Skeletal muscle satellite cell (primary cell): Measurements from ENCODE around the gene SLC9A5.
A peak's percentile ranks its signal among the peaks of the same experiment; 100 is the strongest.

ENCODE experiments used
- H3K27me3 ChIP-seq: 2 replicates; pipeline ENCODE4 v1.7.0; 2013; ENCODE audit warnings: low read length; ENCODE audit not compliant: control insufficient read depth, insufficient read depth
- H3K36me3 ChIP-seq: 2 replicates; pipeline ENCODE4 v1.7.0; 2013; ENCODE audit warnings: mild to moderate bottlenecking, control low read depth, low read length; ENCODE audit not compliant: insufficient read depth
- H3K4me1 ChIP-seq: 2 replicates; pipeline ENCODE4 v1.7.0; 2013; ENCODE audit warnings: low read length; ENCODE audit not compliant: control insufficient read depth, insufficient read depth
- H3K4me2 ChIP-seq: 2 replicates; pipeline ENCODE4 v1.7.0; 2013; ENCODE audit warnings: mild to moderate bottlenecking, low read length
- H3K4me3 ChIP-seq: 2 replicates; pipeline ENCODE4 v1.7.0; 2013; ENCODE audit warnings: low read length
- H3K9ac ChIP-seq: 2 replicates; pipeline ENCODE4 v1.7.0; 2013; ENCODE audit warnings: mild to moderate bottlenecking, low read depth, low read length, moderate library complexity
- H3K9me3 ChIP-seq: replicated peaks from 2 replicates; pipeline ENCODE4 v1.7.0; 2013; ENCODE audit warnings: mild to moderate bottlenecking, control low read depth, low read length

SLC9A5 gene

GRCh38 chr16:67299269-67299668, 50.5 kb downstream of the SLC9A5 start:
- H3K9ac ChIP-seq: no peak overlapping the region
- H3K27me3 ChIP-seq: peaks cover 41% of the 10 kb centered on the region
- peaks cover 15% of the 10 kb centered on the region for H3K4me1 ChIP-seq
- no peaks in the 10 kb centered on the region for H3K9me3 ChIP-seq
- H3K4me2 ChIP-seq: no peak overlapping the region
- no peaks in the 10 kb centered on the region for H3K36me3 ChIP-seq
- no peak overlapping the region for H3K4me3 ChIP-seq

GRCh38 chr16:67301080-67301782, 52.5 kb downstream of the SLC9A5 start:
- Histone ChIP-seq H3K27me3 (peaks cover 27% of the 10 kb centered on the region), H3K4me3 (no peak overlapping the region), H3K36me3 (no peaks in the 10 kb centered on the region), H3K9me3 (no peaks in the 10 kb centered on the region), H3K4me2 (no peak overlapping the region), H3K9ac (no peak overlapping the region), H3K4me1 (peaks cover 16% of the 10 kb centered on the region)

GRCh38 chr16:67302076-67302475, 53.3 kb downstream of the SLC9A5 start:
- peaks cover 7% of the 10 kb centered on the region for H3K4me1 ChIP-seq
- no peak overlapping the region for H3K4me3 ChIP-seq
- no peak overlapping the region for H3K4me2 ChIP-seq
- no peaks in the 10 kb centered on the region for H3K36me3 ChIP-seq
- H3K9me3 ChIP-seq: no peaks in the 10 kb centered on the region
- H3K27me3 ChIP-seq: peaks cover 27% of the 10 kb centered on the region
- no peak overlapping the region for H3K9ac ChIP-seq

GRCh38 chr16:67302970-67303369, 54.2 kb downstream of the SLC9A5 start:
- Histone ChIP-seq H3K4me3 (no peak overlapping the region), H3K4me2 (no peak overlapping the region), H3K4me1 (peaks cover 7% of the 10 kb centered on the region)

GRCh38 chr16:67304020-67304419, 55.2 kb downstream of the SLC9A5 start:
- peaks cover 15% of the 10 kb centered on the region for H3K27me3 ChIP-seq
- H3K4me2 ChIP-seq: no peak overlapping the region
- no peaks in the 10 kb centered on the region for H3K36me3 ChIP-seq
- no peaks in the 10 kb centered on the region for H3K9me3 ChIP-seq
- H3K4me1 ChIP-seq: peaks cover 7% of the 10 kb centered on the region
- no peak overlapping the region for H3K9ac ChIP-seq
- no peak overlapping the region for H3K4me3 ChIP-seq

More at GRCh38 chr16:67302970-67303369, 54.2 kb downstream of the SLC9A5 start:
- H3K9ac ChIP-seq: no peak overlapping the region
- no peaks in the 10 kb centered on the region for H3K9me3 ChIP-seq
- no peaks in the 10 kb centered on the region for H3K36me3 ChIP-seq
- peaks cover 24% of the 10 kb centered on the region for H3K27me3 ChIP-seq

- no peak overlapping the region for H3K4me2 ChIP-seq
- H3K27me3 ChIP-seq: peaks cover 7% of the 10 kb centered on the region
- H3K9ac ChIP-seq: no peak overlapping the region
- H3K4me1 ChIP-seq: peaks cover 7% of the 10 kb centered on the region
- no peaks in the 10 kb centered on the region for H3K36me3 ChIP-seq
- no peaks in the 10 kb centered on the region for H3K9me3 ChIP-seq
- no peak overlapping the region for H3K4me3 ChIP-seq
Observed at GRCh38 chr16:67305216-67306071, 56.7 kb downstream of the SLC9A5 start.

GRCh38 chr16:67310561-67310960, 61.8 kb downstream of the SLC9A5 start:
- Histone ChIP-seq H3K4me3 (no peak overlapping the region), H3K4me2 (no peak overlapping the region), H3K27me3 (no peaks in the 10 kb centered on the region), H3K9me3 (no peaks in the 10 kb centered on the region), H3K36me3 (no peaks in the 10 kb centered on the region), H3K9ac (no peak overlapping the region), H3K4me1 (peaks cover 18% of the 10 kb centered on the region)

- H3K4me1 ChIP-seq: peaks cover 18% of the 10 kb centered on the region
- H3K9ac ChIP-seq: peak overlapping the region; percentile 53
- H3K4me2 ChIP-seq: peak overlapping the region; percentile 63
Observed at GRCh38 chr16:67311607-67312488, 63.1 kb downstream of the SLC9A5 start.

GRCh38 chr16:67312719-67313118, 63.9 kb downstream of the SLC9A5 start:
- Histone ChIP-seq H3K4me3 (no peak overlapping the region), H3K4me2 (no peak overlapping the region), H3K9me3 (no peaks in the 10 kb centered on the region), H3K27me3 (peaks cover 9% of the 10 kb centered on the region), H3K4me1 (peaks cover 18% of the 10 kb centered on the region), H3K9ac (peak overlapping the region; percentile 53), H3K36me3 (no peaks in the 10 kb centered on the region)

More at GRCh38 chr16:67311607-67312488, 63.1 kb downstream of the SLC9A5 start:
- peaks cover 2% of the 10 kb centered on the region for H3K27me3 ChIP-seq
- H3K4me3 ChIP-seq: no peak overlapping the region
- H3K36me3 ChIP-seq: no peaks in the 10 kb centered on the region
- no peaks in the 10 kb centered on the region for H3K9me3 ChIP-seq

GRCh38 chr16:67317853-67318252, 69.1 kb downstream of the SLC9A5 start:
- Histone ChIP-seq H3K9me3 (no peaks in the 10 kb centered on the region), H3K27me3 (peaks cover 49% of the 10 kb centered on the region), H3K36me3 (no peaks in the 10 kb centered on the region), H3K4me2 (no peak overlapping the region), H3K4me3 (no peak overlapping the region), H3K4me1 (peaks cover 2% of the 10 kb centered on the region), H3K9ac (no peak overlapping the region)
